ENCODE results near the gene NEDD9. TPM values are rescaled to one million over a fixed set of nuclear protein-coding genes. Genes with fewer than 3 reads are reported as not detected.

Gene NEDD9
- total and polyA plus RNA-seq, 2 of the 13 experiments (the other 11 are each of a cell fraction or from before 2014, with no cell fraction given): 27.1 to 389 TPM

DNA sequence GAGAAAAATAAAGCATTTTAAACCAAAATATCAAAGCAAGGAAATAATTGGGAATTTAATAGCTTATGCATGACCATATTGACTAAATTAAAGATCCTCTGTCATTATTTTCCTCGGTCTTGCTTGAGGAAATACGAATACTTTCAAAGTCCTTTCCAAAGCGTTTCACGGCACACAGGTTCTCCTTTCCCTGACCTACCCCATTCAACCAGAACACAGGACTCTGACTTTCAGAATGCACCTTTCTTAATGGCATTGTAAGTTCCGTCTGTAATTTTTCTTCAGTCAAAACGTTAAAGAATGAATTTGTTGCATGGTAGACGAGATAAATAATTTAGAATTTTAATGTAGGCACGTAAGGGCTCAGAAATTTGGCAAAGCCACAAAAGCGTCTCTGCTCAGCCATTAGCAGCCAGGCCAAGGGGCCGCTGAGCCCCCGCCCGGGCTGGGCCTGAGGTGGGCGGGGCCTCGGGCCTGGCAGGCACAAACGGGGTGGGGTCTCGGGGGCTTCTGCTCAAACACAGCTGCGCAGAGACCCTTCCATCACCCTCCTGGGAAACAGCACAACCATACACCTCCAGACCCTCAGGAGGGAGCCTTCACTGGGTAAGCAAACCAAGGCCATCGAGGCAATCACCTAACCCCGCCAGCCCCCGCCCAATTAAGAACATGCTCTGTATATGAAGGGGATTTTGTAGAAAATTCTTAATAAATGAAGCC is 3.4 kb downstream of the NEDD9 start (continued):
- TF ChIP-seq, protein P1, sequence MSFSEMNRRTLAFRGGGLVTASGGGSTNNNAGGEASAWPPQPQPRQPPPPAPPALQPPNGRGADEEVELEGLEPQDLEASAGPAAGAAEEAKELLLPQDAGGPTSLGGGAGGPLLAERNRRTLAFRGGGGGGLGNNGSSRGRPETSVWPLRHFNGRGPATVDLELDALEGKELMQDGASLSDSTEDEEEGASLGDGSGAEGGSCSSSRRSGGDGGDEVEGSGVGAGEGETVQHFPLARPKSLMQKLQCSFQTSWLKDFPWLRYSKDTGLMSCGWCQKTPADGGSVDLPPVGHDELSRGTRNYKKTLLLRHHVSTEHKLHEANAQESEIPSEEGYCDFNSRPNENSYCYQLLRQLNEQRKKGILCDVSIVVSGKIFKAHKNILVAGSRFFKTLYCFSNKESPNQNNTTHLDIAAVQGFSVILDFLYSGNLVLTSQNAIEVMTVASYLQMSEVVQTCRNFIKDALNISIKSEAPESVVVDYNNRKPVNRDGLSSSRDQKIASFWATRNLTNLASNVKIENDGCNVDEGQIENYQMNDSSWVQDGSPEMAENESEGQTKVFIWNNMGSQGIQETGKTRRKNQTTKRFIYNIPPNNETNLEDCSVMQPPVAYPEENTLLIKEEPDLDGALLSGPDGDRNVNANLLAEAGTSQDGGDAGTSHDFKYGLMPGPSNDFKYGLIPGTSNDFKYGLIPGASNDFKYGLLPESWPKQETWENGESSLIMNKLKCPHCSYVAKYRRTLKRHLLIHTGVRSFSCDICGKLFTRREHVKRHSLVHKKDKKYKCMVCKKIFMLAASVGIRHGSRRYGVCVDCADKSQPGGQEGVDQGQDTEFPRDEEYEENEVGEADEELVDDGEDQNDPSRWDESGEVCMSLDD (CRISPR knock-in tag; IDR thresholded peaks at IDR 0.05; ENCODE audit: borderline replicate concordance): no peak
- TF ChIP-seq ZNF350 (CRISPR knock-in tag; IDR thresholded peaks at IDR 0.05; ENCODE audit: borderline replicate concordance, low read depth): 0 out of 2 replicates have a peak, but pooled peaks have one; percentile 43
- no peak for TF ChIP-seq KAT2B (IDR thresholded peaks at IDR 0.05; ENCODE audit: borderline replicate concordance, low read depth, low read length)
- no peak for TF ChIP-seq ZKSCAN1 (IDR thresholded peaks at IDR 0.05; ENCODE audit: low read length)
- no peak for TF ChIP-seq POLR2AphosphoS2 (IDR thresholded peaks at IDR 0.05; ENCODE audit: low read depth, low read length)
- TF ChIP-seq THYN1 (CRISPR knock-in tag; IDR thresholded peaks at IDR 0.05; ENCODE audit: borderline replicate concordance, low read depth): no peak
- TF ChIP-seq ZNF30 (CRISPR knock-in tag; IDR thresholded peaks at IDR 0.05): no peak
- no peak for TF ChIP-seq REL (CRISPR knock-in tag; conservative IDR thresholded peaks at IDR 0.05)
- TF ChIP-seq, protein P2, sequence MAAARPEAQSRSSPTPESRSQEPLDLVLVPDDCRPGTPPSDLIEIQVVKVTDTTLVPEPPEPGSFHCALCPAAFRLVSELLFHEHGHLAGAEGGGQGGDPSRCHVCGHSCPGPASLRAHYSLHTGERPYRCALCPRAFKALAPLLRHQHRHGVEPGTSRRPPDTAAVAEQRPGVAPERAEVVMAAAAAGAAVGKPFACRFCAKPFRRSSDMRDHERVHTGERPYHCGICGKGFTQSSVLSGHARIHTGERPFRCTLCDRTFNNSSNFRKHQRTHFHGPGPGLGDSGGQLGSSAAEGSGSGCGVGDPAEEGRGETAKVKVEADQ (CRISPR knock-in tag; IDR thresholded peaks at IDR 0.05; ENCODE audit: borderline replicate concordance): no peak
- no peak for TF ChIP-seq PHB2 (IDR thresholded peaks at IDR 0.05; ENCODE audit: partially characterized antibody)
- no peak for TF ChIP-seq KDM6A (CRISPR knock-in tag; IDR thresholded peaks at IDR 0.05; ENCODE audit: low read depth)
- no peak for TF ChIP-seq SP1 (IDR thresholded peaks at IDR 0.05)
- TF ChIP-seq SP1 (CRISPR knock-in tag; IDR thresholded peaks at IDR 0.05): 0 out of 2 replicates have a peak, but pooled peaks have one; percentile 45
- peak; percentile 95 for TF ChIP-seq AGO2 (optimal IDR thresholded peaks at IDR 0.05; ENCODE audit: low read depth, low read length)
- TF ChIP-seq HNRNPK (IDR thresholded peaks at IDR 0.05; ENCODE audit: low read depth, low read length, poor library complexity, severe bottlenecking): no peak
- TF ChIP-seq, protein P3, sequence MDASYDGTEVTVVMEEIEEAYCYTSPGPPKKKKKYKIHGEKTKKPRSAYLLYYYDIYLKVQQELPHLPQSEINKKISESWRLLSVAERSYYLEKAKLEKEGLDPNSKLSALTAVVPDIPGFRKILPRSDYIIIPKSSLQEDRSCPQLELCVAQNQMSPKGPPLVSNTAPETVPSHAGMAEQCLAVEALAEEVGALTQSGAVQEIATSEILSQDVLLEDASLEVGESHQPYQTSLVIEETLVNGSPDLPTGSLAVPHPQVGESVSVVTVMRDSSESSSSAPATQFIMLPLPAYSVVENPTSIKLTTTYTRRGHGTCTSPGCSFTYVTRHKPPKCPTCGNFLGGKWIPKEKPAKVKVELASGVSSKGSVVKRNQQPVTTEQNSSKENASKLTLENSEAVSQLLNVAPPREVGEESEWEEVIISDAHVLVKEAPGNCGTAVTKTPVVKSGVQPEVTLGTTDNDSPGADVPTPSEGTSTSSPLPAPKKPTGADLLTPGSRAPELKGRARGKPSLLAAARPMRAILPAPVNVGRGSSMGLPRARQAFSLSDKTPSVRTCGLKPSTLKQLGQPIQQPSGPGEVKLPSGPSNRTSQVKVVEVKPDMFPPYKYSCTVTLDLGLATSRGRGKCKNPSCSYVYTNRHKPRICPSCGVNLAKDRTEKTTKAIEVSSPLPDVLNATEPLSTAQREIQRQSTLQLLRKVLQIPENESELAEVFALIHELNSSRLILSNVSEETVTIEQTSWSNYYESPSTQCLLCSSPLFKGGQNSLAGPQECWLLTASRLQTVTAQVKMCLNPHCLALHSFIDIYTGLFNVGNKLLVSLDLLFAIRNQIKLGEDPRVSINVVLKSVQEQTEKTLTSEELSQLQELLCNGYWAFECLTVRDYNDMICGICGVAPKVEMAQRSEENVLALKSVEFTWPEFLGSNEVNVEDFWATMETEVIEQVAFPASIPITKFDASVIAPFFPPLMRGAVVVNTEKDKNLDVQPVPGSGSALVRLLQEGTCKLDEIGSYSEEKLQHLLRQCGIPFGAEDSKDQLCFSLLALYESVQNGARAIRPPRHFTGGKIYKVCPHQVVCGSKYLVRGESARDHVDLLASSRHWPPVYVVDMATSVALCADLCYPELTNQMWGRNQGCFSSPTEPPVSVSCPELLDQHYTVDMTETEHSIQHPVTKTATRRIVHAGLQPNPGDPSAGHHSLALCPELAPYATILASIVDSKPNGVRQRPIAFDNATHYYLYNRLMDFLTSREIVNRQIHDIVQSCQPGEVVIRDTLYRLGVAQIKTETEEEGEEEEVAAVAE (CRISPR knock-in tag; IDR thresholded peaks at IDR 0.05; ENCODE audit: borderline replicate concordance): no peak
- peak; percentile 65; the same call in 1 of the 2 replicates for TF ChIP-seq MED1 (CRISPR knock-in tag; IDR thresholded peaks at IDR 0.05)
- no peak for TF ChIP-seq ZNF703 (CRISPR knock-in tag; IDR thresholded peaks at IDR 0.05; ENCODE audit: borderline replicate concordance)
- TF ChIP-seq, protein P4, sequence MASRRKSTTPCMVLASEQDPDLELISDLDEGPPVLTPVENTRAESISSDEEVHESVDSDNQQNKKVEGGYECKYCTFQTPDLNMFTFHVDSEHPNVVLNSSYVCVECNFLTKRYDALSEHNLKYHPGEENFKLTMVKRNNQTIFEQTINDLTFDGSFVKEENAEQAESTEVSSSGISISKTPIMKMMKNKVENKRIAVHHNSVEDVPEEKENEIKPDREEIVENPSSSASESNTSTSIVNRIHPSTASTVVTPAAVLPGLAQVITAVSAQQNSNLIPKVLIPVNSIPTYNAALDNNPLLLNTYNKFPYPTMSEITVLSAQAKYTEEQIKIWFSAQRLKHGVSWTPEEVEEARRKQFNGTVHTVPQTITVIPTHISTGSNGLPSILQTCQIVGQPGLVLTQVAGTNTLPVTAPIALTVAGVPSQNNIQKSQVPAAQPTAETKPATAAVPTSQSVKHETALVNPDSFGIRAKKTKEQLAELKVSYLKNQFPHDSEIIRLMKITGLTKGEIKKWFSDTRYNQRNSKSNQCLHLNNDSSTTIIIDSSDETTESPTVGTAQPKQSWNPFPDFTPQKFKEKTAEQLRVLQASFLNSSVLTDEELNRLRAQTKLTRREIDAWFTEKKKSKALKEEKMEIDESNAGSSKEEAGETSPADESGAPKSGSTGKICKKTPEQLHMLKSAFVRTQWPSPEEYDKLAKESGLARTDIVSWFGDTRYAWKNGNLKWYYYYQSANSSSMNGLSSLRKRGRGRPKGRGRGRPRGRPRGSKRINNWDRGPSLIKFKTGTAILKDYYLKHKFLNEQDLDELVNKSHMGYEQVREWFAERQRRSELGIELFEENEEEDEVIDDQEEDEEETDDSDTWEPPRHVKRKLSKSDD (CRISPR knock-in tag; IDR thresholded peaks at IDR 0.05; ENCODE audit: low read depth): no peak

All from HepG2 (cell line).